AG08396 (cell line): ENCODE results near the gene POT1.
"Not testable (repeated sequence)": the region's sequence is repeated elsewhere in the genome, so short reads cannot be mapped to it uniquely, and the experiment has no call there.

Experiments
- DNase-seq: peaks from one replicate; pipeline ENCODE4 v3.0.0; 2012; ENCODE audit warnings: low spot score, mixed read lengths

Gene POT1, protein sequence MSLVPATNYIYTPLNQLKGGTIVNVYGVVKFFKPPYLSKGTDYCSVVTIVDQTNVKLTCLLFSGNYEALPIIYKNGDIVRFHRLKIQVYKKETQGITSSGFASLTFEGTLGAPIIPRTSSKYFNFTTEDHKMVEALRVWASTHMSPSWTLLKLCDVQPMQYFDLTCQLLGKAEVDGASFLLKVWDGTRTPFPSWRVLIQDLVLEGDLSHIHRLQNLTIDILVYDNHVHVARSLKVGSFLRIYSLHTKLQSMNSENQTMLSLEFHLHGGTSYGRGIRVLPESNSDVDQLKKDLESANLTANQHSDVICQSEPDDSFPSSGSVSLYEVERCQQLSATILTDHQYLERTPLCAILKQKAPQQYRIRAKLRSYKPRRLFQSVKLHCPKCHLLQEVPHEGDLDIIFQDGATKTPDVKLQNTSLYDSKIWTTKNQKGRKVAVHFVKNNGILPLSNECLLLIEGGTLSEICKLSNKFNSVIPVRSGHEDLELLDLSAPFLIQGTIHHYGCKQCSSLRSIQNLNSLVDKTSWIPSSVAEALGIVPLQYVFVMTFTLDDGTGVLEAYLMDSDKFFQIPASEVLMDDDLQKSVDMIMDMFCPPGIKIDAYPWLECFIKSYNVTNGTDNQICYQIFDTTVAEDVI

DNA sequence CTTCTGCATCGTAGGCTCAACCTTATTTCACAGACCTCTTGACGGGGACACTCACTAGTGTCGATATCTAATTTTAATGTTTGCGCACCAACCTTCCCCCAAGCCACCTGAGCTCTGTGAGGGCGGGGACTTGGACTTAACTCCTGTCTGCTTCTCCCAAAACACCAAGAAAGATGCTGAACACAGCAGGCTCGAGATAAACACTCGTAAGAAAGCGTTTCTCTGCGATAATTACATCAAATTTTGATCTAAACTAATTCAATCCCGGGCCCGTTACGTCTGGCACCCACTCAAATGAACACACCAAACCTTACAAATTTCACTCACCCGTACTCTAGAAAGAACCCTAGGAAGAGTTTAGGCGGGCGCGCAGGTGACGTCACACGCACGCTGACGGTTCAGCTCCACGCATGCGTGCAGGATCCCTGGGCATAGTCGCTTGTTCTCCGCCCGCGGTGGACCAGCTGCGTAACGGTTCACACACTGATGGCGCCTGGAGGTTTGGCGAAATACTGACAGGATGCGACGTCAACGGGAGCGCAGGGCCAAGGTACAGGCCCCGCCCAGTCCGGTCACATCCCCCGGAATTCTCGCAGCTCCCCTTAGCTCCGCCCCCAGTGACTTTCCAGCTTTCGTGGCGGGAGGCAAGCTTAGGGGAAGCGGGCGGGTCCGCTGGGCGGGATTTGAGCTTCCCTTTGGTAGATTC lies at the start of gene POT1:
POT1 (minus strand) TSS at position 359 of the 706 bp plus-strand sequence. CDS start 32,652 bp downstream, outside the sequence.
- peak; percentile 97 for DNase-seq

DNA sequence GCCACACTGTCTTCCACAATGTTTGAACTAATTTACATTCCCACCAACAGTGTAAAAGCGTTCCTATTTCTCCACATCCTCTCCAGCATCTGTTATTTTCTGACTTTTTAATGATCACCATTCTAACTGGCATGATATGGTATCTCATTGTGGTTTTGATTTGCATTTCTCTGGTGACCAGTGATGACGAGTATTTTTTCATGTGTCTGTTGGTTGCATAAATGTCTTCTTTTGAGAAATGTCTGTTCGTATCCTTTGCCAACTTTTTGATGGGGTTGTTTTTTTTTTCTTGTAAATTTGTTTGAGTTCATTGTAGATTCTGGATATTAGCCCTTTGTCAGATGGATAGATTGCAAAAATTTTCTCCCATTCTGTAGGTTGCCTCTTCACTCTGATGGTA lies 45.5 kb upstream of the POT1 start:
- DNase-seq = not testable (repeated sequence)

DNA sequence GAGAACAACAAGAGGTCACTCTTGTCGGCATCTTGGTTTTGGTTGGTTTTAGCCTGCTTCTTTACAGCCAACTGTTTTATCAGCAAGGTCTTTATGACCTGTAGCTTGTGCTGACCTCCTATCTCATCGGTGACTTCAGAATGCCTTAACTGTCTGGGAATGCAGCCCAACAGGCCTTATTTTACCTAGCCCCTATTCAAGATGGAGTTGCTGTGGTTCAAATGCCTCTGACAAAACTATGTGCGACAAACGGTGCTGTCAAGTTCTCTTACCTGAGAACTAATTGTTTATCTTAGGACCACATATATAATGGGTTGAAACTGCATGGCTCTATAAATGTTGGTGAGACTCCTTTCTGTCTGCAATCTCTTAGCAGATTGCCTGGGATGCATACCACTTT lies 35.9 kb upstream of the POT1 start:
- DNase-seq = no peak

DNA sequence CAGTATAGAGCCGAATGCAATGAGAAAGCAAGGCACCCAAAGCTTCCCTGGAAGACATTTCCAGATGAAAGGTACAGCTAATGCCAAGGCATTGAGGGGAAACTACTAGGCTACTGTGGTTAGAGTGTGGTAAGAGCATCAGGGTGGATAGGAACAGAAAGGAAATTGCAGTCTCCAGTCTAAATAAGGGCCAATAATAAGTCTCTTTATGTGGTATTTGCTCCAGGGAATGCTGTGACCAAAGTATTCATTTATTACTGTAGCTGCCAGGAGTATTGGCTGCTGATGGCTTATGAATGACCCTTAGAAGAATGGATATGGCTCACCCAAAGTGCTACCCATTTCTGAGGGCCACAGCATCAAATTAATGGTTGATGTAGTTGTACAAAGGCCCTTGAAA lies 30.1 kb upstream of the POT1 start:
- no peak for DNase-seq

DNA sequence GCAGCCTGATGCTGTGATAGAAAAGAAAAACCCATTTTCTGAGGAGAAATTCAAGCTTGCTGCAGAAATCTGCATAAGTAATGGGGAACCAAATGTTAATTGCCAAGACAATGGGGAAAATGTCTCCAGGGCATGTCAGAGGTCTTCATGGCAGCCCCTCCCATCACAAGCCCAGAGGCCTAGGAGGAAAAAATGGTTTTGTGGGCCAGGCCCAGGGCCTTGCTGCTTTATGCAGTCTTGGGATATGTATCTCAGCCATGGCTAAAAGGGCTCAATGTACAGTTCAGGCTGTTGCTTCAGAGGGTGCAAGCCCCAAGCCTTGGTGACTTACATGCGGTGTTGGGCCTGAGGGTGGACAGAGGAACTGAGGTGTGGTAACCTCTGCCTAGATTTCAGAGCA lies 28.3 kb upstream of the POT1 start:
- not testable (repeated sequence) for DNase-seq

DNA sequence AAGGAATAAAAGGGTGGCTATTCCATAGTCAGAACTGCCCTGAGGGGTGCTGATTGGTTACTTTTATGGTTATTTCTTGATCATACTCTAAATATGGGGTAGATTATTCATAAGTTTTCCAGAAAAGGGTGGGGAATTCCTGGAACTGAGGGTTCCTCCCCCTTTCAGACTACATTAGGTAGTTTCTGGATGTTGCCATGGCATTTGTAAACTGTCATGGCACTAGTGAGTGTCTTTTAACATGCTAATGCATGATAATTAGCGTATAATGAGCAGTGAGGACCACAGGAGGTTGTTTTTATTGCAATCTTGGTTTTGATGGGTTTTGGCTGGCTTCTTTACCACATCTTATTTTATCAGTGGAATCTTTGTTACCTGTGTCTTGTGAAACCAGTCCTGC lies 26.5 kb upstream of the POT1 start:
- no peak for DNase-seq

DNA sequence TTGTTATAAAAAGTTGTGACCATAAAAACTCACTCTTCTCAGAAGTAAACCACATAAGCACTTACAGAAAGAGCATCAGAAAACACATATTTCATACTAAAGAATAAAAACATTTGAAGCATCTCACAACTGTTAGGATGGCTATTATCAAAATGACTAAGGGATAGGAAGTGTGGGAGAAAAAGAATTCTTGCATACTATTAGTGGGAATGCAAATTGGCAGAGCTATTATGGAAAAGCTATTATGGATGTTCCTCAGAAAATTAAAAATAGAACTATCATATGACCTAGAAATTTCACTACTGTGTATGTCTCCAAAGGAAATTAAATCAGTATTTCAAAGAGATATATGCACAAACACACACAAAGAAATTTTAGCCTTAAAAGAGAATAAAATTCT lies 25.2 kb upstream of the POT1 start:
- DNase-seq = no peak

DNA sequence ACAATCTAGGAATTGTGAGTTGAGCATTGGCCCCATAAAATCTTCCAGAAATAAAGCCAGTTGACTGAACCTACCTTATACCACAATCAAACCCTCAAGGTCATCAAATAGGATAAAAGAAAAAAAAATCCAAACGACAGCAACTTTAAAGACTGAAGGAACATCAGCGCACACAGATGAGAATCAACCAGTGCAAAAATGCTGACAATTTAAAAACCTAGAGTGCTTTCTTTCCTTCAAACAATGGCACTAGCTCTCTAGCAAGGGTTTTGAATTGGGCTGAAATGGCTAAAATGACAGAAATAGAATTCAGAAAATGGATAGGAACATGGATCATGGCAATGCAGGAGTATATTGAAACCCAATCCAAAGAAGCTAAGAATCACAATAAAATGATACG lies 16.1 kb upstream of the POT1 start:
- DNase-seq = no peak

DNA sequence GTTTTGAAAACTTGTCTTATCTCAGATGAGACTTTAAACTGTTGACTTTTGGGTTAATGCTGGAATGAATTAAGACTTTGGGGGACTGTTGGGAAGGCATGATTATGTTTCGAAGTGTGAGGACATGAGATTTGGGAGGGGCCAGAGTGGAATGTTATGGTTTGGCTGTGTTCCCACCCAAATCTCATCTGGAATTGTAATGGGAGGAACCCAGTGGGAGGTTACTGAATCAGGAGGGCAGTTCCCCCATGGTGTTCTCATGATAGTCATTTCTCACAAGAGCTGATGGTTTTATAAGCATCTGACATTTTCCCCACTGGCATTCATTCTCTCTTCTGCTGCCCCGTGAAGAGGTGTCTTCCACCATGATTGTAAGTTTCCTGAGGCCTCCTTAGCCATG lies 13.8 kb upstream of the POT1 start:
- DNase-seq = no peak

DNA sequence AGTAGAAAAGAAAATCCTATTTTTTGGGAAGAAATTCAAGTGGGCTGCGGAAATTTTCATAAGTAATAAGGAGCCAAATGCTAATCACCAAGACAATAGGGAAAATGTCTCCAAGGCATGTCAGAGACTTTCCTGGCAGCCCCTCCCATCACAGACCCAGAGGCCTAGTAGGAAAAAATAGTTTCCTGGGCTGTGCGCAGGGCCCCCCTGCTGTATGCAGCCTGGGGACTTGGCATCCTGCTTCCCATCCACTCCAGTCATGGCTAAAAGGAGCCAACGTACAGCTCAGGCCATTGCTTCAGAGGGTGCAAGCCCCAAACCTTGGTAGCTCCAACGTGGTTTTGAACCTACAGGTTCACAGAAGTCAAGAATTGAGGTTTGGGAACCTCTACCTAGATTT lies 12.8 kb upstream of the POT1 start:
- DNase-seq = no peak

DNA sequence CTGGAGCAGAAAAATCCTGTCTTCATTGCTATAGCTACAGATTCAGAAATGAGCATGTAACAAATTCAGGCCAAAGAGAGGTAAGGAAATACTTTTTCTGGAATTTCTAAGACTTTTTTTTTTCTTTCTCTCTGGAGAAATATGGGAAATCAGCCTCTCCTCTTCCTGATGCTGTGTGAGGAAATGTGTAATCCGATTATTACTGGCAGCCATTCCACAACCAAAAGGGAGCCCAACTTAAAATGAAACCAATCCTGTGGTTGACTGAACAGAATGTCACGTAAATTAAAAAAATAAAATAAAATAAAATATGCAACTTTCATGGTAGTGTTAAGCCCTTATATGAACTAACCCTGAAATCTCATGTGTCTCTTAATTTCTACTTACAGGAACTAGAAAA lies 10.7 kb upstream of the POT1 start:
- no peak for DNase-seq

DNA sequence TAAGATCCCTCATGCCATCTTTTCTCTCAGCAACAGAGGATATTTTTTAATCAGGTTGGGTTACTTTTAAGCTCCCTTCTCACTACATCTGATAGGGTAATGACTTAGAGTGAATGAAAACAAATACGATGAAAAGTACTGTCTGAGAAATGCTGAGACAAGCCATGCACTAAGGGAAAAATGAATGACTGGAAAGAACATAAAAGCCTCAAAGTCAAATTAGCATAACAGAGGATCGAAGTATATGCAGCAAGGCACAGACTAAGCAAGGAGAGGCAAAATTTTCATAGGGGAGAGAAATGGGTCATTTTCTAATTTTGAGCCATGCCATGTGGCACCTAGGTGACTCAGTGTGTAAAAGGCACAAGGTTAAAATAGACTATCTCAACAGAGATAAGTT lies 8.5 kb upstream of the POT1 start:
- no peak for DNase-seq

DNA sequence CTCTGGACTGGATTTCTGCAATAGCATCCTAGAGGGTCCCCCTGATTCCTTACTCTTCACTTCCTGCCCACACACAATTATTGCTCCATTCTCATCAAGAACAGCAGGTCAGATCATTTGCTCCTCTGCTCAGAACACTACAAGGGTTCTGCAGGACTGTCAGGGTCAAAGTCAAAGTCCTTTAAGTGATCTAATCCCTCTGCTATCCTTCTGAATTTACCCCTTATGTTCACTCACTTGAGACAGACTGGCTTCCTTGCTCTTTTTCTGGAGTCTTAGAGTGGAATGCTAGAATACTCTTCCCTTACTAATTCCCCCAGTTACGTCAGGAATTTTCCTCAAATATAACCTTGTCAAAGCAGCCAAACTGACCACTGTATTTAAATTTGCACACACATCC lies 7.5 kb upstream of the POT1 start:
- no peak for DNase-seq

DNA sequence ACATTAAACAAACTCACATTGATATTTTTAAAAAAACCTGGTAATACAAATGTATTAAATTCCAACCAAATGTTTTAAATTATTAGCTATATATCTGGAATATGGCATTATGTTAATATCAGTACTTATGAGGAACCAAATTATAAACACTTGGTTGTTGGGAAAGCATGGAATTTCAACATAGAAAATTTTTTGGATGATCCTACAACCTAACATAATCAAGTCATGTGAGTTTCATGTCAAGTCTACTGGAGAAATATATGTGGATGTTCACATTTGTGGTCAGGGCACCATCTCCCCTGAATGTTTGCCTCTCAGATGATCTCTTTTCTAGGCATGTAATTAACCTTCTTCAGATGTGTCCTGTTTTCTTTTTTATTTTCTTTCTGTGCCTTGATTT lies 5.2 kb upstream of the POT1 start:
- no peak for DNase-seq

DNA sequence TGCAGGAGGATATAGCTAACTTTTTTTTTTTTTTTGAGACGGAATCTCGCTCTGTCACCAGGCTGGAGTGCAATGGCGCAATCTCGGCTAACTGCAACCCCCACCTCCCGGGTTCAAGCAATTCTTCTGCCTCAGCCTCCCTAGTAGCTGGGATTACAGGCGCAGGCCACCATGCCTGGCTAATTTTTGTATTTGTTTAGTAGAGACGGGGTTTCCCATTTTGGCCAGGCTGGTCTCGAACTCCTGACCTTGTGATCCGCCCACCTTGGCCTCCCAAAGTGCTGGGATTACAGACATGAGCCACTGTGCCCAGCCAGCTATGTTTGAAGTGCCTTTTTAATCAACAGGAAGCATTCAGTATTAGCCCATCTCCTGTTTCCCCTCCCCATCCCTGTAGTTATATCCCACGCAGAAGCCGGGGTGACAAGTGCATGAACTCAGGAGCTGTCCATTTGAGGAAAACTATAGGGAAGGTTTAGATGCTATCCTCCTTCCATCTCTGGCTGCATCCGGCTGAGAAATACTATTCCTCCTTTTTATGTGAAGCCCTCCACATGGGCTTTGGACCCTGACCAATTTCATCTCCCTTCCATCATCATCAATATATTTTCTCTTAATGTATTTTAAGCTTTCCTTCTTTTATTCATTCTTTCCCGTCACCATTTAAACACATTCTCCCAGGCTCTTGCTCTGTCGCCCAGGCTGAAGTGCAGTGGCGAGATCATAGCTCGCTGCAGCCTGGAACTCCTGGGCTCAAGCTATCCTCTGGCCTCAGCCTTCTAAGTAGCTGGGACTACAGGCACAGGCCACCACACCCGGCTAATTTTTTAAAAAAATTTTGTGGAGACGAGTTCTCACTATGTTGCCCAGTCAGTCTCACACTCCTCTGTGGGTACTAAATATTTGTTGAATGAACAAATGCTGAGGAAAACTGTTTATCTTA lies 1.3 kb upstream of the POT1 start:
- DNase-seq = no peak

DNA sequence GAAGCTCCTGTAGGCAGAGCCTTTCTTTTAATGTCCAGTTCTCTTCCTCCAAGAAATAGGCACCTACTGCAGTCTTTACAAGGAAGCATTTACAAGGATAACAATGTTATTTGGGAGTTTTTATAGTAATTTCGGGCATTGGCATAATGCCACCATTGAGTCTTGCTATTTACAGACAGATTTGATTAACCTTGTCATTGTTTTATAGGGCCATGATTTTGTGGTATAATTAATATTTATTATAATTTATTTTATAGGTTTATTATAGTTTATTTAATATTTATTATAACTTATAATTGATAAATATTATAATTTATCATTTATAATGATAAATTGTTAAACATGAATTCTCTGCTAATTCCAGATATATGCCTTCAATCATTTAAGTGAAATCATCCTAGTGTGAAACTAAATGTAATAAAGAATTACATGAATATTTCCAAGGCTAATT lies 573 bp upstream of the POT1 start:
- DNase-seq = no peak

DNA sequence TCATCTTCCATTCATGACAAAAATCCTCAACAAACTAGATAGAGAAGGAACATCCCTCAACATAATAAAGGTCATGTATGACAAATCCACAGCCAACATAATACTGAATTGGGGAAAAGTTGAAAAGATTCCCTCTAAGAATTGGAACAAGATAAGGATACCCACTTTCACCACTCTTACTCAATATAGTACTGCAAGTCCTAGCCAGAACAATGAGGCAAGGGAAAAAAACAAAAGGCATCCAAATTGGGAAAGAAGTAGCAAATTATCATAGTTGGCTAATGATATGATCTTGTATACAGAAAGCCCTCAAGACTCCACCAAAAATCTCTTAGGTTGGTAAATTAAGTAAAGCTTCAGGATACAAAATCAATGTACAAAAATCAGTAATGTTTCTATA lies 4.7 kb downstream of the POT1 start:
- no peak for DNase-seq

DNA sequence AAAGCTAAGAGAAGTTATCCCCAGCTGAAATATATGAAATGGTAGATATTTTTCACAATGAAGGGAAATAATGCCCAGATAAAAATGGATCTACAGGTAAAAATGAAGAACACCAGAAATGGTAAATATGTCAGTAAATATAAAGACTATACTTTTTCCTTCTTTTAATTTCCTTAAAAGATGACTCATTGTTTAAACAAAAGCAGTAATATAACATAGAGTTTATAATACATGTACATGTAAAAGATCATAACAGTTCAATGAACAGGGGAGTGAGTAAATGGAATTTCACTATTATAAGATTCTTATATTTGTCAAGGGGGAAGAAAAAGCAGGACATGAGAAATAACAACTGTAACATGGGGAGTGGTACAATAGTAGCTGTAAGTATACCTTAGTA lies 7.4 kb downstream of the POT1 start:
- no peak for DNase-seq

DNA sequence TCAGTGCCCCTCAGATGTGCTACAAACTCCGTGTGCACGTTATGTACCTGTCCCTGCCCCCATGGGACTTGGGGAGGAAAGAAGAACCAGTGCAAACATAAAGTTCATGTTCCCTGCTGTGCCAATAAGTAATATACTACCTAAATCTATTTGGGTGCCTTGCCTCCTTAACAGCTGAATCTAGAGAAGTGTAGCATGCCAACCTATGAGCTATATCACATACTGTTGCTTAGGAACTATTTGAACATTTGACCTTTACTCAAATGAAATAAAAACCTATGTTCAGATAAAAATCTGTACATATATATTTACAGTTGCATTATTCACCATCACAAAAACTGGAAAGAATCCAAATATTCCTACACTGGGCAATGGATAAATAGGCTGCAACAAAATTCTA lies 9.8 kb downstream of the POT1 start:
- no peak for DNase-seq

DNA sequence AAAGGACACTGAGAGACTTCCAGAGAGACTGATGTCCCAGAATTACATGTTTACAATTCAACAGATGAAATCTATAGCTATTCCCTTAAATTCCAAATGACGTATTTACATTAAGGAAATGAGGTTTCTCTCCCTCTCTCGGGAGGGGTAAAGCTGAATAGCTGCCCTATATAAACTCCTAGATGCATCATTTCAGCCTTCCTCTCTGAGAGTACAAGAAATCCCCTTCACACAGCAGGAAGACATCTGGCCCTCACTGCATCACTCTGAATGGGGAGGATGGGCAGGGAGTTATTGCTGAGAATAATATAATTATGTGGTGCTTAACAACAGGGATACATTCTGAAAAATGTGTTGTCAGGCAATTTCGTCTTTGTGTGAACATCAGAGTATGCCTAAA lies 11.0 kb downstream of the POT1 start:
- no peak for DNase-seq

DNA sequence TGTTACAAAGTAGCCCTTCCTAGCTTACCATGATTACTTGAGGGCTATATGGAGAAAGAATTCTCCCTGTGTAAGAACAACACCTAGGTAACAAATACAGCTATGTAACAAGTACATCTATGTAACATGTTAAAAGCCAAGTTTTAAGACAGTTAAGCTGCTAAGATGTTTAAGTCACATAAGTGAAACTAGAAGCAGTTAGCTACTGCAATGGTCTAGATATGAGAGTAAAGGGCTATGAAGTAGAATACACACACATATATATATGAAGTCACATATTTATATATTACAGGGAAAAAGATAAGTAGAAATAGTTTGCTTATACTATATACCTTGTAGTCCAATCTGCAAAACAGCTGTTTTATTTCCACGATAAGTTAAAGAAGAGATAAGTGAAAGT lies 14.4 kb downstream of the POT1 start:
- DNase-seq = no peak

DNA sequence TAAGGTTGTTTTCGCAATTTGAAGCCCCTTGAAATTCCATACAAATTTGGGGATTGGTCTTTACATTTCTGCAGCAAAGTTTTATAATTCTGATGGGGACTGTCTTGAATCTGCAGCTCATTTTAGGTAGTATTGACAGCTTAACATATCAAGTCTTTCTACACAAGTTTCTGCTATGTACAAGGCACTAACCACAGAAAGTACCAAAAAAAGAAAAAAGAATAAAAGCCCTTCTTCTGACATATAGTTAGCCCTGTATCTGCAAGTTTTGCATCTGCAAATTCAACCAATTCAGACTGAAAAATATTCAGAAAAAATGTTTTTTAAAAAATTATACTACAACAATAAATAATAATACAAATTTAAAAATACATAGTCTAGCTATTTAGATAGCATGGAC lies 15.3 kb downstream of the POT1 start:
- no peak for DNase-seq
